Measurements from ENCODE around the gene DCAF6. TPM values are rescaled to one million over a fixed set of nuclear protein-coding genes. Genes with fewer than 3 reads are reported as not detected.
"Not testable (repeated sequence)": the region's sequence is repeated elsewhere in the genome, so short reads cannot be mapped to it uniquely, and the experiment has no call there.

Gene DCAF6, protein sequence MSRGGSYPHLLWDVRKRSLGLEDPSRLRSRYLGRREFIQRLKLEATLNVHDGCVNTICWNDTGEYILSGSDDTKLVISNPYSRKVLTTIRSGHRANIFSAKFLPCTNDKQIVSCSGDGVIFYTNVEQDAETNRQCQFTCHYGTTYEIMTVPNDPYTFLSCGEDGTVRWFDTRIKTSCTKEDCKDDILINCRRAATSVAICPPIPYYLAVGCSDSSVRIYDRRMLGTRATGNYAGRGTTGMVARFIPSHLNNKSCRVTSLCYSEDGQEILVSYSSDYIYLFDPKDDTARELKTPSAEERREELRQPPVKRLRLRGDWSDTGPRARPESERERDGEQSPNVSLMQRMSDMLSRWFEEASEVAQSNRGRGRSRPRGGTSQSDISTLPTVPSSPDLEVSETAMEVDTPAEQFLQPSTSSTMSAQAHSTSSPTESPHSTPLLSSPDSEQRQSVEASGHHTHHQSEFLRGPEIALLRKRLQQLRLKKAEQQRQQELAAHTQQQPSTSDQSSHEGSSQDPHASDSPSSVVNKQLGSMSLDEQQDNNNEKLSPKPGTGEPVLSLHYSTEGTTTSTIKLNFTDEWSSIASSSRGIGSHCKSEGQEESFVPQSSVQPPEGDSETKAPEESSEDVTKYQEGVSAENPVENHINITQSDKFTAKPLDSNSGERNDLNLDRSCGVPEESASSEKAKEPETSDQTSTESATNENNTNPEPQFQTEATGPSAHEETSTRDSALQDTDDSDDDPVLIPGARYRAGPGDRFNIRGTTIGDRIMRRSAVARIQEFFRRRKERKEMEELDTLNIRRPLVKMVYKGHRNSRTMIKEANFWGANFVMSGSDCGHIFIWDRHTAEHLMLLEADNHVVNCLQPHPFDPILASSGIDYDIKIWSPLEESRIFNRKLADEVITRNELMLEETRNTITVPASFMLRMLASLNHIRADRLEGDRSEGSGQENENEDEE
- 49.1 TPM for polyA plus RNA-seq (2013, experiment 1 of 2)
- 50.1 TPM for polyA plus RNA-seq (2013, experiment 2 of 2)

- 0% methylated on average over 25 of the region's 58 CpGs for WGBS
Measured at GRCh38 chr1:167936068-167936929, at the start of gene DCAF6. Gene DCAF6, plus strand, starts transcription at chr1:167936683. Its CDS starts 229 bp downstream, at chr1:167936912.

GRCh38 chr1:167887187-167887586, 49.3 kb upstream of the DCAF6 start:
- H3K4ac ChIP-seq (ENCODE audit: low read depth in 1 of 2, low read length in 2 of 2); DNase-seq; H3K27me3 ChIP-seq (ENCODE audit: control insufficient read depth in 1 of 2, insufficient read depth in 1 of 2, low read length in 2 of 2); H2AFZ ChIP-seq (ENCODE audit: low read depth, low read length); H2BK5ac ChIP-seq (ENCODE audit: low read depth, low read length, poor library complexity, severe bottlenecking); H3K4me3 ChIP-seq (ENCODE audit: insufficient read depth in 1 of 2, low read depth in 1 of 2, low read length in 2 of 2); H3K27ac ChIP-seq (ENCODE audit: low read length, poor library complexity, severe bottlenecking); H3K4me1 ChIP-seq (ENCODE audit: control insufficient read depth, insufficient read depth, low read depth, low read length); H3K23ac ChIP-seq (ENCODE audit: low read length in 2 of 2); H3K9ac ChIP-seq (ENCODE audit: low read length); H3K14ac ChIP-seq (ENCODE audit: low read length in 2 of 2); H4K8ac ChIP-seq (ENCODE audit: low read length); H3K9me3 ChIP-seq (ENCODE audit: control insufficient read depth, low read length); H3K36me3 ChIP-seq (ENCODE audit: control insufficient read depth in 1 of 2, insufficient read depth in 2 of 2, low read depth in 1 of 2, low read length in 2 of 2); H3K79me1 ChIP-seq (replicated peaks; ENCODE audit: low read length, poor library complexity, severe bottlenecking); H4K91ac ChIP-seq (ENCODE audit: low read length); H3K18ac ChIP-seq (ENCODE audit: low read depth in 1 of 2, low read length in 2 of 2); H2AK5ac ChIP-seq (ENCODE audit: low read length, severe bottlenecking); H2BK12ac ChIP-seq (ENCODE audit: low read length in 2 of 2); H2BK15ac ChIP-seq (ENCODE audit: low read depth, poor library complexity, severe bottlenecking); H3K4me2 ChIP-seq (ENCODE audit: low read length, poor library complexity, severe bottlenecking); H2BK120ac ChIP-seq (ENCODE audit: low read depth, low read length): not testable (repeated sequence)
- 88% methylated on average over 1 of the region's 2 CpGs for WGBS

More at GRCh38 chr1:167936068-167936929, at the start of gene DCAF6:
- peak within 1 kb of the TSS; percentile 98 for H2BK120ac ChIP-seq (ENCODE audit: low read depth, low read length)
- no peaks in the 10 kb centered on the region for H3K79me1 ChIP-seq (replicated peaks; ENCODE audit: low read length, poor library complexity, severe bottlenecking)
- peak within 1 kb of the TSS; percentile 100 for H3K27ac ChIP-seq (ENCODE audit: low read length, poor library complexity, severe bottlenecking)
- peak within 1 kb of the TSS; percentile 88 for H3K4me2 ChIP-seq (ENCODE audit: low read length, poor library complexity, severe bottlenecking)
- H3K14ac ChIP-seq (ENCODE audit: low read length in 2 of 2): peak within 1 kb of the TSS; percentile 86 to 89
- peak within 1 kb of the TSS; percentile 90 for H2AK5ac ChIP-seq (ENCODE audit: low read length, severe bottlenecking)
- peak within 1 kb of the TSS; percentile 94 for H4K91ac ChIP-seq (ENCODE audit: low read length)
- H2AFZ ChIP-seq (ENCODE audit: low read depth, low read length): peak within 1 kb of the TSS; percentile 67
- peak; percentile 99 for DNase-seq
- H3K9me3 ChIP-seq (ENCODE audit: control insufficient read depth, low read length): no peaks in the 10 kb centered on the region
- peak within 1 kb of the TSS; percentile 96 for H2BK5ac ChIP-seq (ENCODE audit: low read depth, low read length, poor library complexity, severe bottlenecking)
- H2BK12ac ChIP-seq (ENCODE audit: low read length in 2 of 2): peak within 1 kb of the TSS; percentile 71 to 91
- peak within 1 kb of the TSS; percentile 95 for H4K8ac ChIP-seq (ENCODE audit: low read length)
- H3K4me3 ChIP-seq (ENCODE audit: insufficient read depth in 1 of 2, low read depth in 1 of 2, low read length in 2 of 2): peak within 1 kb of the TSS; percentile 79 to 95
- H3K23ac ChIP-seq (ENCODE audit: low read length in 2 of 2): peak within 1 kb of the TSS in 1 of 2 experiments; percentile 94
- H3K9ac ChIP-seq (ENCODE audit: low read length): peak within 1 kb of the TSS; percentile 96
- peak within 1 kb of the TSS; percentile 94 for H2BK15ac ChIP-seq (ENCODE audit: low read depth, poor library complexity, severe bottlenecking)
- no peaks in the 10 kb centered on the region for H3K4me1 ChIP-seq (ENCODE audit: control insufficient read depth, insufficient read depth, low read depth, low read length)
- H3K36me3 ChIP-seq (ENCODE audit: control insufficient read depth in 1 of 2, insufficient read depth in 2 of 2, low read depth in 1 of 2, low read length in 2 of 2): no peaks in the 10 kb centered on the region
- peak within 1 kb of the TSS; percentile 95 to 99 for H3K18ac ChIP-seq (ENCODE audit: low read depth in 1 of 2, low read length in 2 of 2)
- no peaks in the 10 kb centered on the region for H3K27me3 ChIP-seq (ENCODE audit: control insufficient read depth in 1 of 2, insufficient read depth in 1 of 2, low read length in 2 of 2)
- peak within 1 kb of the TSS; percentile 95 to 99 for H3K4ac ChIP-seq (ENCODE audit: low read depth in 1 of 2, low read length in 2 of 2)

DNA sequence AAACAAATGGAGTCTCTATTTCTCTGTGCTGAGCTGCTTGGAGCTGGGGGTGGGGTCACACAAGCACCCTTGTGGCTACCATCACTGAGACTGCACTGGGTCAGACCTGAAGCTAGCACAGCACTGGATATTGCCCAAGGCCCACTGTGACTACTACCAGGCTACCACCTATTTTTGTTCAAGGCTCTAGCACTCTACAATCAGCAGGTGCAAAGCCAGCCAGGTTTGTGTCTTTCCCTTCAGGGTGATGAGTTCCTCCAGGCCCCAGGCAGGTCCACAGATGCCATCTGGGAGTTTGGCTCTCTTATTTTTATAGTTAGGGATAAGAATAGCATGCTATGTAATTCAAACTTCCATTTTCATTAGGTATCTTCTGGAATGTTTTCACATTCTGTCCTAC, 46.1 kb upstream of the DCAF6 start:
- no peak overlapping the region for H2AFZ ChIP-seq (ENCODE audit: low read depth, low read length)
- no peak overlapping the region for H3K23ac ChIP-seq (ENCODE audit: low read length in 2 of 2)
- H2BK12ac ChIP-seq (ENCODE audit: low read length in 2 of 2): no peak overlapping the region
- no peaks in the 10 kb centered on the region for H3K79me1 ChIP-seq (replicated peaks; ENCODE audit: low read length, poor library complexity, severe bottlenecking)
- no peak overlapping the region for H3K18ac ChIP-seq (ENCODE audit: low read depth in 1 of 2, low read length in 2 of 2)
- no peak overlapping the region for H2BK120ac ChIP-seq (ENCODE audit: low read depth, low read length)
- no peak overlapping the region for H4K8ac ChIP-seq (ENCODE audit: low read length)
- no peak for DNase-seq
- no peak overlapping the region for H2BK15ac ChIP-seq (ENCODE audit: low read depth, poor library complexity, severe bottlenecking)
- no peak overlapping the region for H3K4ac ChIP-seq (ENCODE audit: low read depth in 1 of 2, low read length in 2 of 2)
- H3K9me3 ChIP-seq (ENCODE audit: control insufficient read depth, low read length): no peaks in the 10 kb centered on the region
- H3K4me3 ChIP-seq (ENCODE audit: insufficient read depth in 1 of 2, low read depth in 1 of 2, low read length in 2 of 2): no peak overlapping the region
- no peak overlapping the region for H3K9ac ChIP-seq (ENCODE audit: low read length)
- no peaks in the 10 kb centered on the region for H3K27me3 ChIP-seq (ENCODE audit: control insufficient read depth in 1 of 2, insufficient read depth in 1 of 2, low read length in 2 of 2)
- no peak overlapping the region for H3K14ac ChIP-seq (ENCODE audit: low read length in 2 of 2)
- no peaks in the 10 kb centered on the region for H3K4me1 ChIP-seq (ENCODE audit: control insufficient read depth, insufficient read depth, low read depth, low read length)
- no peak overlapping the region for H3K4me2 ChIP-seq (ENCODE audit: low read length, poor library complexity, severe bottlenecking)
- no peak overlapping the region for H4K91ac ChIP-seq (ENCODE audit: low read length)
- no peak overlapping the region for H2AK5ac ChIP-seq (ENCODE audit: low read length, severe bottlenecking)
- H3K36me3 ChIP-seq (ENCODE audit: control insufficient read depth in 1 of 2, insufficient read depth in 2 of 2, low read depth in 1 of 2, low read length in 2 of 2): no peaks in the 10 kb centered on the region
- no peak overlapping the region for H2BK5ac ChIP-seq (ENCODE audit: low read depth, low read length, poor library complexity, severe bottlenecking)
- H3K27ac ChIP-seq (ENCODE audit: low read length, poor library complexity, severe bottlenecking): no peak overlapping the region
